MM.1S (cell line): ENCODE results near the gene TTC38.

ENCODE experiments used
- DNase-seq: peaks from one replicate; pipeline ENCODE4 v3.0.0-alpha.2; 2015
- H2AFZ ChIP-seq: fragments of 300-600 bp; sonication (generic); 2 replicates; pipeline ENCODE4 v1.6.0; 2016; ENCODE audit warnings: antibody characterized with exemption, low read length
- H3F3A ChIP-seq: fragments of 300-600 bp; sonication (generic); 2 replicates; pipeline ENCODE4 v1.6.1; 2016; ENCODE audit warnings: mild to moderate bottlenecking, antibody characterized with exemption, low read length, moderate library complexity, mixed read lengths; ENCODE audit not compliant: insufficient read depth
- H3K27ac ChIP-seq: fragments of 300-600 bp; sonication (generic); 2 replicates; pipeline ENCODE4 v1.5.1; 2016; ENCODE audit warnings: mild to moderate bottlenecking, low read length
- H3K27me3 ChIP-seq: fragments of 300-600 bp; sonication (generic); replicated peaks from 2 replicates; pipeline ENCODE4 v1.6.0; 2016; ENCODE audit warnings: low read length; ENCODE audit not compliant: insufficient read depth
- H3K36me3 ChIP-seq: fragments of 300-600 bp; sonication (generic); replicated peaks from 2 replicates; pipeline ENCODE4 v1.6.1; 2016; ENCODE audit warnings: mild to moderate bottlenecking, low read length, mixed read lengths; ENCODE audit not compliant: insufficient read depth
- H3K4me1 ChIP-seq: fragments of 300-600 bp; sonication (generic); 2 replicates; pipeline ENCODE4 v1.6.1; 2016; ENCODE audit warnings: low read length, mixed read lengths
- H3K4me2 ChIP-seq: fragments of 300-600 bp; sonication (generic); 2 replicates; pipeline ENCODE4 v1.6.0; 2016; ENCODE audit warnings: low read depth, low read length
- H3K4me3 ChIP-seq: fragments of 300-600 bp; sonication (generic); 2 replicates; pipeline ENCODE4 v1.5.1; 2016; ENCODE audit warnings: low read length, mixed read lengths
- H3K79me2 ChIP-seq: fragments of 300-600 bp; sonication (generic); 2 replicates; pipeline ENCODE4 v1.6.1; 2016; ENCODE audit warnings: mixed run types, low read length, mixed read lengths
- H3K9ac ChIP-seq: fragments of 300-600 bp; sonication (generic); 2 replicates; pipeline ENCODE4 v1.6.1; 2016; ENCODE audit warnings: low read length, mixed read lengths
- H3K9me2 ChIP-seq: fragments of 300-600 bp; sonication (generic); replicated peaks from 2 replicates; pipeline ENCODE4 v1.6.1; 2016; ENCODE audit warnings: mild to moderate bottlenecking, low read length, mixed read lengths; ENCODE audit not compliant: insufficient read depth
- H3K9me3 ChIP-seq: fragments of 300-600 bp; sonication (generic); replicated peaks from 2 replicates; pipeline ENCODE4 v1.6.1; 2016; ENCODE audit warnings: mild to moderate bottlenecking, low read length, mixed read lengths; ENCODE audit not compliant: insufficient read depth
- H4K20me1 ChIP-seq: fragments of 300-600 bp; sonication (generic); 2 replicates; pipeline ENCODE4 v1.6.1; 2016; ENCODE audit warnings: mild to moderate bottlenecking, low read length, moderate library complexity, mixed read lengths; ENCODE audit not compliant: insufficient read depth
- EZH2 ChIP-seq: fragments of 300-600 bp; sonication (generic); optimal IDR thresholded peaks from 2 replicates; pipeline ENCODE3; 2017; ENCODE audit warnings: low read depth, mild to moderate bottlenecking, antibody characterized with exemption, low read length, mixed read lengths
- EZH2phosphoT487 ChIP-seq: fragments of 300-600 bp; sonication (generic); IDR thresholded peaks from 2 replicates; pipeline ENCODE4 v1.6.1; 2018; ENCODE audit warnings: antibody characterized with exemption, low read length
- TF ChIP-seq, protein P1 (sequence below): fragments of 300-600 bp; sonication (generic); IDR thresholded peaks from 2 replicates; pipeline ENCODE4 v1.5.1; 2016; ENCODE audit warnings: antibody characterized with exemption, low read length, mixed read lengths

TTC38 gene

GRCh38 chr22:46292732-46293131 lies 24.9 kb downstream of the TTC38 start:
- Histone ChIP-seq H3K27ac (peak overlapping the region; percentile 82; the same call in 1 of the 2 replicates), H3K27me3 (no peaks in the 10 kb centered on the region), H2AFZ (peak overlapping the region; percentile 59; the same call in 1 of the 2 replicates), H3K36me3 (no peaks in the 10 kb centered on the region), H3K9me3 (no peaks in the 10 kb centered on the region), H3K4me1 (peaks cover 44% of the 10 kb centered on the region), H3F3A (peaks cover 40% of the 10 kb centered on the region), H4K20me1 (no peaks in the 10 kb centered on the region), H3K4me3 (no peak overlapping the region), H3K79me2 (peaks cover 27% of the 10 kb centered on the region), H3K9ac (peak overlapping the region; percentile 60), H3K4me2 (peak overlapping the region; percentile 73), H3K9me2 (no peaks in the 10 kb centered on the region)
- TF ChIP-seq, protein P1, sequence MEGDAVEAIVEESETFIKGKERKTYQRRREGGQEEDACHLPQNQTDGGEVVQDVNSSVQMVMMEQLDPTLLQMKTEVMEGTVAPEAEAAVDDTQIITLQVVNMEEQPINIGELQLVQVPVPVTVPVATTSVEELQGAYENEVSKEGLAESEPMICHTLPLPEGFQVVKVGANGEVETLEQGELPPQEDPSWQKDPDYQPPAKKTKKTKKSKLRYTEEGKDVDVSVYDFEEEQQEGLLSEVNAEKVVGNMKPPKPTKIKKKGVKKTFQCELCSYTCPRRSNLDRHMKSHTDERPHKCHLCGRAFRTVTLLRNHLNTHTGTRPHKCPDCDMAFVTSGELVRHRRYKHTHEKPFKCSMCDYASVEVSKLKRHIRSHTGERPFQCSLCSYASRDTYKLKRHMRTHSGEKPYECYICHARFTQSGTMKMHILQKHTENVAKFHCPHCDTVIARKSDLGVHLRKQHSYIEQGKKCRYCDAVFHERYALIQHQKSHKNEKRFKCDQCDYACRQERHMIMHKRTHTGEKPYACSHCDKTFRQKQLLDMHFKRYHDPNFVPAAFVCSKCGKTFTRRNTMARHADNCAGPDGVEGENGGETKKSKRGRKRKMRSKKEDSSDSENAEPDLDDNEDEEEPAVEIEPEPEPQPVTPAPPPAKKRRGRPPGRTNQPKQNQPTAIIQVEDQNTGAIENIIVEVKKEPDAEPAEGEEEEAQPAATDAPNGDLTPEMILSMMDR = no peak
- no peak for TF ChIP-seq EZH2phosphoT487
- no peak for TF ChIP-seq EZH2
- DNase-seq = no peak

- Histone ChIP-seq H3F3A (peaks cover 40% of the 10 kb centered on the region), H3K27me3 (no peaks in the 10 kb centered on the region), H4K20me1 (no peaks in the 10 kb centered on the region), H3K9ac (peak overlapping the region; percentile 60), H3K9me2 (no peaks in the 10 kb centered on the region), H3K4me2 (peak overlapping the region; percentile 73), H3K4me1 (peaks cover 43% of the 10 kb centered on the region), H3K9me3 (no peaks in the 10 kb centered on the region), H3K36me3 (no peaks in the 10 kb centered on the region), H3K79me2 (peaks cover 31% of the 10 kb centered on the region), H3K27ac (peak overlapping the region; percentile 82), H3K4me3 (peak overlapping the region; percentile 12), H2AFZ (peak overlapping the region; percentile 59)
- TF ChIP-seq, protein P1 = peak; percentile 19; the same call in 1 of the 2 replicates
- TF ChIP-seq EZH2 = no peak
- peak; percentile 85 for DNase-seq
Measured at GRCh38 chr22:46293577-46294260, 25.9 kb downstream of the TTC38 start.

GRCh38 chr22:46294784-46295183 lies 27.0 kb downstream of the TTC38 start:
- Histone ChIP-seq H3K9ac (no peak overlapping the region), H3K27me3 (no peaks in the 10 kb centered on the region), H3K79me2 (peaks cover 40% of the 10 kb centered on the region), H3K9me2 (no peaks in the 10 kb centered on the region), H3F3A (peaks cover 40% of the 10 kb centered on the region), H3K27ac (no peak overlapping the region), H3K4me3 (no peak overlapping the region), H4K20me1 (no peaks in the 10 kb centered on the region), H2AFZ (no peak overlapping the region), H3K4me1 (peaks cover 41% of the 10 kb centered on the region), H3K9me3 (no peaks in the 10 kb centered on the region), H3K4me2 (peak overlapping the region; percentile 99; the same call in 1 of the 2 replicates), H3K36me3 (no peaks in the 10 kb centered on the region)
- DNase-seq = no peak
- TF ChIP-seq, protein P1 = no peak
- TF ChIP-seq EZH2 (no peak), EZH2phosphoT487 (no peak)
